Measurements from ENCODE around the gene CYP2D6.
"Not testable (repeated sequence)": the region's sequence is repeated elsewhere in the genome, so short reads cannot be mapped to it uniquely, and the experiment has no call there.

The CYP2D6 gene

GRCh38 chr22:42131562-42131961, 952 bp upstream of the CYP2D6 start:
- no peak for DNase-seq

GRCh38 chr22:42130182-42130581, 428 bp downstream of the CYP2D6 start:
- not testable (repeated sequence) for DNase-seq

- DNase-seq, result not testable (repeated sequence)
Measured at GRCh38 chr22:42128776-42129694, 1.6 kb downstream of the CYP2D6 start.

- DNase-seq, result not testable (repeated sequence)
Measured at GRCh38 chr22:42128007-42128406, 2.6 kb downstream of the CYP2D6 start.

GRCh38 chr22:42127606-42128005, 3.0 kb downstream of the CYP2D6 start:
- DNase-seq, result no peak

DNA sequence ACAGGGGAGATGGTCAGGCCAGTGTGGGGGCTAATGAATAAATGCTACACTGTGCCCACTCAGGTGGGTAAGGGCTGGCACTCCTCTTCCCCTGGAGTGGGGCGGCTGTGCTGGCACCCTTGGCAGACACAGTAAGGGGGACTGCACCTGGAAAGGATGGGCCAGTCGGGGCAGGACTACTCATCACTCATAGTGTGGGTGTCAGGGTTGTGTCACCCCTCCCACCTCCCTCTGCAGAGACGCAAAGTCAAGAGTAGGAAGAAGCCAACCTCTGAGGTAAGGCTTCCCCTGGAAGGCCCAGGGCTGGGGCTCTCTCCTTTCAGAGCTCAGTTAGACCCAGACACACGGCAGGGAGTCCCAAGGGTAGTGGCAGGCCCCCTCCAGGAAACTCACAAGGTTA, 7.1 kb downstream of the CYP2D6 start:
- not testable (repeated sequence) for DNase-seq

DNA sequence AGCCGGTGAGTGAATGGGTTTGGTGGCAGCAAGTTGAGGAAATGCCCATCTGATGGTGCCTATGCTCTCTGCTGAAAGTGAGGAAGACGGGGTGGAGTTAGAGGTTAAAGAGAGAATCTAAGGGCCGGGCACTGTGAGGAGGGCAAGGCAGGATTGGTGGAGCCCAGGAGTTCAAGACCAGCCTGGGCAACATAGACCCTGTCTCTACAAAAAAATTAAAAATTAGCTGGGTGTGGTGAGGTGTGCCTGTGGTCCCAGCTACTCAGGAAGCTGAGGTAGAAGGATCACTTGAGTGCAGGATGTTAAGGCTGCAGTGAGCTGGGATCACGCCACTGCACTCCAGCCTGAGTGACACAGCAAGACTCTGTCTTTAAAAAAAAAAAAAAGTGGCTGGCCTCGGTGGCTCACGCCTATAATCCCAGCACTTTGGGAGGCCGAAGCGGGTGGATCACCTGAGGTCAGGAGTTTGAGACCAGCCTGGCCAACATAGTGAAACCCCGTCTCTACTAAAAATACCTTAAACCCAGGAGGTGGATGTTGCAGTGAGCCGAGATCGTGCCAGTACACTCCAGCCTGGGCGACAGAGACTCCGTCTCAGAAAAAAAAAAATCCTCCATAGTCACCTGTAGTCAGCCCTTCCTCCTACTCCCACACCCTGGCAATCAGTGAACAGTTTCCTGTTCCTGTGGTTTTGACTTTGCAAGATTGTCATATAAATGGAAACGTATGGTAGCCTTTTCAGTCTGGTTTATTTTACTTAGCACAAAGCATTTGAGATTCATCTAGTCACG, 10.2 kb downstream of the CYP2D6 start:
- DNase-seq, result not testable (repeated sequence)

DNA sequence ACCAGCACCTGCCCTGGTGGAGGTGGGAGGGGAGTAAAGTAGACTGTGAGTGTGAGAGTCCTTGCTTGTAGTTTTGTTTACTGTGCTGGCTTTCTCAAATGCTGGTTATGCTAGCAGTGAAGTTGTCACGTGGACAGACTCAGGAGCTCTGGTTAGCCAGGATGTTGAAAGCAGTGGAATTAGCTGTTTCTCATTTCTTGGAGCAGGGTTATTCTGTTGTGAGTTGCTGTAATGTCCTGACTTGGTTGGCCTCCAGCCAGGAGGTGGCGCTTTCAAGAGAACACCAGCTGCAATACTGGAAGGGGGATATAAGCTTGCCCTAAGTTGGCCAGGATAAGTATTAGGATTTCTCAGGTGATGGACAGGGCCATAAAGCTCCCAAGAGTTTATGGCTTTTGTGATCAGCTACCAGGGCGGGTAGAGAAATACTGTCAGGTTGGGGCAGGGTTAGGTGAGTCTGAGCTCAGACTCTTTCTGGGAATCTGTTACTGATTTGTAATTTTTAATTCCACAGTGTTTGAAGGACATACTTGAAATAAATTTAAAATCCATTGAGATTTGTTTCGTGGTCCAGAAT, 13.7 kb downstream of the CYP2D6 start:
- DNase-seq, result no peak

DNA sequence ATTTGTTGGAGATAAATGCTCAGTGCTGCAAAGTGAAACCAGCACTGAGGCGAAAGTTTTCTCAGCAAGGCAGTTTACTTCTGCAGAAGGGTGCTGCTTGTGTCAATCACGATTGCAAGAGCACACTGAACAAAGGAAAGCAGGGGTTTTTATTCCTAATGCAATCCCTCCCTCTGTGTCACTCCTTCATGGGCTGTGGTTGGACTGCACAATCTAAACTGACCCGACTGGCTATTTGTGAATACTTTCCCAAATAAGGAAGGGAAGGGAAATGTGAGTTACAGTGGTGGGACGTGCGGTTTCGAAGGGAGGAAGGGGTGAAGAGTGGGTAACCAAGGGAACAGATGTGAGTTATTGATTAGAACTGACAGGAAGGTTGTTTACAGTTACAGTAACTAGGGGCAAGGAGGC, 15.2 kb downstream of the CYP2D6 start:
- not testable (repeated sequence) for DNase-seq

DNA sequence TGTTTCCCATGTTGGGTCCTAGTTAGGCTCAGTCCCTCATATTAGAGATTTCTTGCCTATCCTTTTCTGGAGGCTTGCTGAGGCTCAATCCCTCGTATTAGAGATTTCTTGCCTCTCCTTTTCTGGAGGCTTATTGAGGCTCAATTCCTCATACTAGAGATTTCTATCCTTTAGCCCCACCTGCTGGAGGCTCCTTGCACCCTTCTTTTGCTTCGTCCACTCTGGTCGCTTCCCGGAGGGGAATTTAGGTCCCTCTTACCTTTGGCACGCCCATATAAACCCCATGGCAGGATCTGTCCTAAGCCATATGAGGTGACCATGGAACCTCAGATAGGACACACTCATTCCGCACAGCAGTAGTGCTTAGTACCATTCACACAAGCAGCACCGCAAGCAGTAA, 15.9 kb downstream of the CYP2D6 start:
- no peak for DNase-seq

DNA sequence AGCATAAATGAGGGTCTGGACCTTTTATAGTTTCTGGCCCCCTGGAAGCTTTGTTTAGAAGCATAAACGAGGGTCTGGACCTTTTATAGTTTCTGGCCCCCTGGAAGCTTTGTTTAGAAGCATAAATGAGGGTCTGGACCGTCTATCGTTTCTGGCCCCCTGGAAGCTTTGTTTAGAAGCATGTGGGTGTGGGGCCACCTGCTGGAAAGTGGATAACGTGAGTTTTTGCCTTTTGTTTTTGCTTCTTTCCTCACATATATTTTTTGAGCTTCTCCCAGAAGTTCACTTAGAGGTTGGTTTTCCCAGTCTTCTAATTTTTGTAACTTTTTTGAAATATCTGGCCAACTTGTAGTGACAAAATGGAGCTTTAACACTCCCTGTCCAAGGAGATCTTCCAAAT, 17.8 kb downstream of the CYP2D6 start:
- not testable (repeated sequence) for DNase-seq

DNA sequence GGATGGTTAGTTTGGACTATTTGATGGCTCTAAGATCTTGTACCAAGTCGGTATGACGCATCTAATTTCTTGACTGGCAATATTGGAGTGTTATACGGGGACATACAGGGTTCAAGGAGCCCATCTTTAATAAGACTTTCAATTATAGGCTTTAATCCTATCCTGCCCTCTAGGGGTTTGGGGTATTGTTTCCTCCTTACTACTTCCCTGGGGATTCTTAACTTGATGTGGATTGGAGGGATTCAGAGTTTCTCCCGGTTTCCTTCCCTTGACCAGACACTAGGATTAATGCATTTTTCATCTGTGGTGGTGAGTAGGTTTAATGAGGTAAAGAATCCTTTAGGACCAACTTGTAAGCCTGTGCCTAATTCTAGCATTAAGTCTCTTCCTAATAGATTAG, 18.8 kb downstream of the CYP2D6 start:
- DNase-seq, result no peak

- DNase-seq, result no peak
Measured at GRCh38 chr22:42108848-42109247, 21.8 kb downstream of the CYP2D6 start.

DNA sequence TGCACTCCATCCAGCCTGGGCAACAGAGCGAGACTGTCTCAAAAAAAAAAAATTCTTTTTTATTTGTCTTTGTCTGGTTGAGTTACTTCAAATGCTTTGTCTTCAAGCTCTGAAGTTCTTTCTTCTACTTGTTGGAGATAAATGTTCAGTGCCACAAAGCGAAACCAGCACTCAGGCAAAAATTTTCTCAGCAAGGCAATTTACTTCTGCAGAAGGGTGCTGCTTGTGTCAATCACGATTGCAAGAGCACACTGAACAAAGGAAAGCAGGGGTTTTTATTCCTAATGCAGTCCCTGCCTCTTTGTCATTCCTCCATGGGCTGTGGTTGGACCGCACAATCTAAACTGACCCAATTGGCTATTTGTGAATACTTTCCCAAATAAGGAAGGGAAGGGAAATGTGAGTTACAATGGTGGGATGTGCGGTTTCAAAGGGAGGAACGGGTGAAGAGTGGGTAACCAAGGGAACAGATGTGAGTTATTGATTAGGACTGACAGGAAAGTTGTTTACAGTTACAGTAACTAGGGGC, 26.2 kb downstream of the CYP2D6 start:
- DNase-seq, result not testable (repeated sequence)

DNA sequence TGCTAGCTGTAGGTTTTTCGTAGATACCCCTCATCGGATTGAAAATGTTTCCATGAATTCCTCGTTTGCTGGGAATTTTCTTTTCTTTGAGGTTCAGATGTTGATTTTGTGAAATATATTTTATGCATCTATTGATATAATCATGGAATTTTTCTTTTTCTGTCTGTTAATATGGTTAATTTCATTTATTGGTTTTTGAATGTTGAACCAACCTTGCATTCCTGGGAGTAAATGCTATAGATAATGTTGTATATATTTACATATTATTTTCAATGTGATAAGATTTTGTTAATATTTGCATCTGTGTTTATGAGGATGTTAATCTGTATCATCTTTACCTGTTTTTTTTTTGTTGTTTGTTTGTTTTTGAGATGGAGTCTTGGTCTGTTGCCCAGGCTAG, 29.4 kb downstream of the CYP2D6 start:
- no peak for DNase-seq

GRCh38 chr22:42091455-42091782, 39.2 kb downstream of the CYP2D6 start:
- DNase-seq, result no peak

GRCh38 chr22:42090596-42091454, 39.8 kb downstream of the CYP2D6 start, which contains the start of gene NDUFA6:
NDUFA6 (minus strand) TSS chr22:42090772; CDS start chr22:42090744, 28 bp downstream.
- peak; percentile 99 for DNase-seq

DNA sequence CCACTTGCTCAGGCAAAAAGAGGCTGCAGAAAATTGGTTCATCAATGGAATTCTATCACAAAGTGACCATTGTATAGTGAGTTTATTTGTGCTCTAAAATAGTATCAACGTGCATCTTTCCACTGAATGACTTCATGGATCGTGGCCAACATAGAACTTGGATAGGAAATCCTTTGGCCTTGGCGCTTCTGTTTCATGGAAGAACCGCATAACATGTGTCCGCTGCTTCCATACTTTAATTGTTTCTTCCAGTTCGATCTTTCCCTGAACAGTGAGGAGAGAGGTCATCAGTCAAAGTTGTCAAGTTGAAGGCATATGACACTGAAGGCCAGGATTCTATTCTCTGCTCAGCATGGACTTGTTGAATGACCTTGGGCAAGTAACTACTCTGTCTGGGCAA, 44.6 kb downstream of the CYP2D6 start:
- DNase-seq, result no peak

- DNase-seq, result no peak
Measured at GRCh38 chr22:42084874-42085273, 45.7 kb downstream of the CYP2D6 start.

DNA sequence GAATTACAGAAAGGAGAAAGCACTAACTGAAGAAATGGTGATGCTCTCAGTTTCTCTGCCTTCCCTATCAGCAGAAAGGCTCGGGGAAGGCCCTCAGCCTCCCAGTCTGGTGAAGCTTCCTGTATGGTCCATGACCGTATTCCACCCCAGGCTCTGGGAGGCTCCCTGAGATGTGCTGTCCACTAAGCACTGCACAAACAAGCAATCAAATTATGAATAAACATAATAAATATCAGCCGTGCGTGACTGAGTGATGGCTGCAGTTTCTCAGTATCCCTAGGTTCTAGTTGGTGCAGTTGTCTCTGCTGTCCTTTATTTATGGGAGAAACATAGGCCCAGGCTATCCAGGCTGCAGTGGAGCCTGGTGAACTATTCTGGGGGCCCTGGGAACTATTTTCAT, 47.5 kb downstream of the CYP2D6 start:
- DNase-seq, result no peak

- DNase-seq, result peak; percentile 20 to 39
Measured at GRCh38 chr22:42080287-42080686, 50.3 kb downstream of the CYP2D6 start.

All from hippocampal formation (tissue), 2 donors.